DLD1 (cell line): ENCODE results near the gene SOX13.

Source experiments
- in situ Hi-C: cut with HindIII; loops from 2 replicates; pipeline ENCODE4 v1.10.0; 2017; ENCODE audit warnings: low sequenced_read_pairs

SOX13 gene

DNA sequence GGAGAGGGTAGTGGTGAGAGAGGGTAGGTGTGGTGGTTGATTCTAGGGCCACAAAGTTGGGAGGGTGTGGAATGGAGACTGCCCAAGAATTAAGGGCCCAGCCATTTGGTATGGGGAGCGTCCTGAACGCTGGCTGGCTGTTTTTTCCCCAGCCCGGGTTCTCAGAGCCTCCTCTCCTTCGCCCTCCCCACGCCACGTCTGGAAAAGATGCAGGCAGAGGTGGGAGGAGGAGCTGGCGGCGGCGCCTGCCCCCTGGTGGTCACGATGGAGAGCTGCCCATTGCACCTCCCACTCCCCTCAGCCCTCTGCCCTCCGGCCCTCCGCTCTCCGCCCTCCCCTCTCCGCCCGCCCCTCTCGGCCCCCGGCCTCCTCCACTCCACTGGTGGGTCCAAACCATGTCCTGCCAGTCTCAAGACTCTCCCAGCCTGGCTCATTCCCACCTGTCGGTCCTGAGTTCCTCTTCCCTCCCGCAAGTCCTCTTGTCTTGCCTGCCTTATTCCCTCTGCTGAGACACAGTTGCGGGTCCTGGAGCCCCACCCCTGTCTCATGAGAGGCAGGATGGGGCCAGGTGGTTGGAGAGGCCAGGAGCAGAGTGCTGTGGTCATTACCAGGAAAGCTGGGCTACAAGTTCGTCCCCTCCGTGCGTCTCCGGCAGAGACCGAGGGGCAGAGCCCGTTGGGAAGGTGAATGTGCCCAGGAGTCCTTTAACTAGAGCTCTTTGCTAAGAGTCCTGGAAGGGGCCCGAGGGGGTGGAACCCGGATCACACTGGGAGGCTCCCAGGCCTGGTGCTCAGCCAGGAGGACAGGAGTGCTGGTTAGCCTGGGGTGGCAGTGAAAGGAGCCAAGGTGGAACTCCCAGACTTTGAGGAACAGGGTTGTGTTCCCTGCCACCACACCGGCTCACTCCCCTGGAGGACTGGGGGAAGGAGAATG, 56.3 kb downstream of the SOX13 start:
- in situ Hi-C loops: no loop called here

DNA sequence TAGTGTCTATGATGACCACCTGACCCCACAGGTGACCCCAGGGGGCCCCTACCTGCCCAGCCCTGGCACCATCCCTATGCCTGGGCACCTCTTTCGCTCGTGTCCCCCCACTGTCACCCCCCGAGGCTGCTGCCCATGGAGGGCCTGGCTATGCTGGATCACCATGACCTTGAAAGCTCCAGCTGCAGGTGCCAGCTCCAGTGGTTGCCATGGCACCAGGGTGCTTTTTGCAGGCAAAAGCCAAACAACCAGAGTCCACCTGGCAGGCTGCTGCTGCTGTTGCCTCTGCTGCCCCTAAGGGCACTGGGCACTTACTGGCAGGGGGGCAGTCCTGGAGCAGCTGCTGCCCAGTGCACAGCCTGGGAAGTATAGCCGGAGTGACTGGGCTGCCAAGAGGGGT, 57.3 kb downstream of the SOX13 start:
- in situ Hi-C loops: no loop called here

DNA sequence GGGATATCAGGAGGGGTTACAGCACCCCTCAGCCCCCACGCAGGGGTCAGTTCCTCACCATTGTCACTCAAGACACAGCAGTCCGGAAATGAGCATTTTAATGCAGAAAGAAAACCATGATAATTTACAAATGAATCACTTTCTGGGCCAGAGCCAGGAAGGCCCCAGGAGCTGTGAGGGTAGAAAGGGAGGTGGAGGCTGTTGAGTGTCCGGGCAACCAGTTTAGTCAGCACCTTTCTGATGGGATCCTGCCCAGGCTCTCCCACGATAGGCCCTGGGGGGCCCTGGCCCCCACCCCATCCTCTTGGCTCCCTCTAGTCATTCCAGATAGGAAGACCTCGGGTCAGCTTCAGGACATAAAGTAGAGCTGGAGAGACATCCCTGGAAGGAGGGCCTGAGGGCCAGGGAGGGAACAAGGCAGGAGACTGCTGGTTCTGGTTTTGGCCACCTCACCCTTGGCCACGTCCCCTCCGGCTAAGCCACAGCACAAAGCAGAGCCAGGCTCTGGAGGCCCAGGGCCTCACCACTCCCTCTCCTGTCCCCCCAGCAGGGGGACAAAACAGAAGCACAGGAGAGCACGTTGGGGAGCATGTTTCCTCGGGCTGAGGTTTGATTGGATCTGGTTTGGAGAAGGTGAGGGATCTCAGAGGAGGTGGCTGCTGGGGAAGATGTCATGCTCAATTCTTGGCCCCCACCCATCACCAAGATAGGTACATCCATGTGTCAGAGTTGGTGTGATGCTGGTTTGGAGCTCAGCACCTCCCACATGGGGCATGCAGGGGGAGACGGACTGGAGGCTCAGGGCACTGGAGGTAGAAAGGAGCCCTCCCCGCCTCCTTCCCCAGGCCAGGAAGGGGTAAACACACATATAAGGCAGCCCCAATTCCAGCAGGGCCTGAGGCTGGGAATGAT, 58.3 kb downstream of the SOX13 start:
- in situ Hi-C loops: no loop called here

DNA sequence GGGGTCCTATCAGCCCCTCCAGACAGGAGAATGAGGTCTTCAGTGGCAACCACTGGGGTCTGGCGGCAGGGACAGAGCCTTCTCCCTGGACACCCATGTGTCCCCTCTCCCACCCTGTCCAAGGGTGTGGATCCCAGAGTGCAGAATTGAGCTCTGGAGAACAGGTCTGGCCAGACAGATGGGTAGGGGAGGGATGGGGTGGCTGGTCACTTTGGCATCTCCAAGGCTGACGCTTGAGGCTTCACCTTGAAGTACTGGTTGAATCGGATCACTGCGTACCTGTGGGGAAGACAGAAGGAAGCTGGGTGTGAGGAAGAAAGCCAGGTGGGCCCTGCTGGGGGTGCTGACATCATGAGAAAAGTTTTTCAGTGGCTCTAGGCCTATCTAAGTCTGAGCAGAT, 59.1 kb downstream of the SOX13 start:
- in situ Hi-C loops: no loop called here

DNA sequence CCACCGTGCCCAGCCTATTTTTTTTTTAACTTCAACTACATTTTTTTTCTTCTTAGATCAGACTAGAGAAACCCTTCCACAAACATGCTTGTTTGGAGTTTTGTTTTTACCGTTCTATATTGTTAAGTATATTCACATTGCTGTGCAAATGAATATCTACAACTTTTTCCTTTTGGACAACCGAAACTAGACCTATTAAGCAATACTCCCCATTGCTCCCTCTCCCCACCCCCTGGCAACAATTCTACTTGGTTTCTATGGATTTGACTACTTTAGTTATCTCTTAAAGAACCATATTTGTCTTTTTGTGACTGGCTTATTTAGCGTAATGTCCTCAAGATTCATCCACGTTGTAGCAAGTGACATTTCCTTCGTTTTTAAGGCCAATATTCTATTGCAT, 59.8 kb downstream of the SOX13 start:
- in situ Hi-C loops: no loop called here

DNA sequence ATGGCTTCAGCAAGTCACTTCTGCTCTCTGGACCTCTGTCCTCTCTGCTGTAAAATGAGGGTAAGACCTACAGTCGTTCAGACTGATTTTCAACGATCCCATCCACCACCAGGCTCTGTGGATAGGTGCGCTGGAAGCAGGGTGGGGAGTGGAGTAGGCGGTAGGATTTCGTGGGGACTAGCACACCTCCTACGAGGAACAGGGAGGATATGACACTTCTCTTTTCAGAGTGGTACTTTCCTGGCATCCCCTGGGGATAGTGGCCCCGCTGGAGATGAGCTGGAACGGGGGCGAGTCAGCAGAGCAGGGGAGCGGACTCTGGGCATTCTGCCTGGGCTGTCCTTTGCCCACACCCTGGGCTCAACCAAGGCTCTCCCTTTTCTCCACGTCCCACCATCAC, 61.2 kb downstream of the SOX13 start:
- in situ Hi-C loops: no loop called here

DNA sequence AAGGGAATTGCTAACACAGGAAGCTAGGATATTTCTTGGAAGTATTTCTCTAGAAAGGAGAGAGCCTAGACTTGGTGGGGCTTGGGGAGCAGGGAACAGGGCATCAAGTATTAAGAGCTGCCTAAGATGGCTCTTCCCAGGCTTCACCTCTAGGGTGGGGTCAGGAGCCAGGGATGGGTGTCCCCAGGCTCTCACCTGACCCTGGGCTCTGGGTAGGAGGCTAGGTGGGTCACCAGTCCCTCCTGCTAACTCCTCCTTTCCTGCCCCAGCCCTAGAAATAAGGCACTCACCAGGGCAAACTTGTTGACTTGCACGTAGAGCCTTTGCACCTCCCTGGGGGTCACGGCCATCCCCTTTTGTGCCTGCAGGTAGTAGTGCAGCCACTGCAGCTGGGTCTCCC, 63.9 kb downstream of the SOX13 start:
- in situ Hi-C loops: no loop called here

DNA sequence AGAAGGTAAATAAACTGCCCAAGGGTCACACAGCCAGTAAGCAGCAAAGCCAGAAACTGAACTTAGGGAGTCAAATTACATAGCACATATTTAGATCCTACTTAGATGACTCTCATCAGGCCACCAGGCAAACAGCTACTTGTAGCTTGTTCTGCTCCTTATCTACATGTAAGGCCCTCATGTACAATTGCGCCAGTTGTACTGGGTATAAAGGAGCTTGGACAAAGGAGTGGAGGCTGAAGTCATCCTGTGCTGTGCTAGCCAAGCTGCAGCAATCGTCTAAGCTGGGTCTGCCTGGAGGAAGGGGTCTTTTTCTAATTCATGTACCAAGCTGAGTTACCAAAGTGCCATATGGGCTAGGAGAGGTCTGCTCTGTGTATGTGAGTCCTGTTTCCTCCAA, 66.2 kb downstream of the SOX13 start:
- in situ Hi-C loops: no loop called here

DNA sequence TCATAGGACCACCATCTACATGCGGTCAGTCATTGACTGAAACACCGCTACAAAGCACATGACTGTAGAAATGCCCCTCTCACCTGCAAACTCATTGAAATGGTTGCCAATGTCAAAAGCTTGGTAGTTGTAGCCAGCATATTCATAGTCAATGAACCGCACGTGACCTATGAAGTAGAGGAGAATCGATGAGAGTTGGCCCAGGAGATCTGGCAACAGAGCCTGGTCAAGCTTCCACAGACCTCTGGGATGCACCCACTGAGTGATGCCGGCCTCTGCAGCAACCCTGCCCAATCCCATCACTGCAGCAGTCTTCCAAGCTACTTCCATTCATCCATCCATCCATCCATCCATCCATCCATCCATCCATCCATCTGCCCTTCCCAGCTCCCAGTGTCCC, 67.0 kb downstream of the SOX13 start:
- in situ Hi-C loops: no loop called here

DNA sequence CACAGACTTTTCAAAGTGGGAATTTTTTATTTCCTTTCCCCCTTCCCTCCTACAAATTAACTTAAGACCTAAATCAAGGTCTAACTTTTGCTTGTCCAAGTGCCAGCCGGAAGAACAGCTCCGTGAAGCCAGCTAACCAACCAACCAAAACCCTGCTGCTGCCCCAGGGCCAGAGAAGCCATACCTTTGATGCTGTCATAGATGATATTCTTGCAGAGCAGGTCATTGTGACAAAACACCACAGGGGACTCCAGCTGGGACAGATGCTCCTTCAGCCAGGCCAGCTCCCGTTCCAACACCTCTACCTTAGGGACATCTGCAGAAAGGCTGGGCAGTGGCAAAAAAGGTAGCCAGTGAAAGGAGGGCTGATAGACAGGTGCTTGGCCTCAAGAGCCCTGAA, 68.2 kb downstream of the SOX13 start:
- in situ Hi-C loops: no loop called here

DNA sequence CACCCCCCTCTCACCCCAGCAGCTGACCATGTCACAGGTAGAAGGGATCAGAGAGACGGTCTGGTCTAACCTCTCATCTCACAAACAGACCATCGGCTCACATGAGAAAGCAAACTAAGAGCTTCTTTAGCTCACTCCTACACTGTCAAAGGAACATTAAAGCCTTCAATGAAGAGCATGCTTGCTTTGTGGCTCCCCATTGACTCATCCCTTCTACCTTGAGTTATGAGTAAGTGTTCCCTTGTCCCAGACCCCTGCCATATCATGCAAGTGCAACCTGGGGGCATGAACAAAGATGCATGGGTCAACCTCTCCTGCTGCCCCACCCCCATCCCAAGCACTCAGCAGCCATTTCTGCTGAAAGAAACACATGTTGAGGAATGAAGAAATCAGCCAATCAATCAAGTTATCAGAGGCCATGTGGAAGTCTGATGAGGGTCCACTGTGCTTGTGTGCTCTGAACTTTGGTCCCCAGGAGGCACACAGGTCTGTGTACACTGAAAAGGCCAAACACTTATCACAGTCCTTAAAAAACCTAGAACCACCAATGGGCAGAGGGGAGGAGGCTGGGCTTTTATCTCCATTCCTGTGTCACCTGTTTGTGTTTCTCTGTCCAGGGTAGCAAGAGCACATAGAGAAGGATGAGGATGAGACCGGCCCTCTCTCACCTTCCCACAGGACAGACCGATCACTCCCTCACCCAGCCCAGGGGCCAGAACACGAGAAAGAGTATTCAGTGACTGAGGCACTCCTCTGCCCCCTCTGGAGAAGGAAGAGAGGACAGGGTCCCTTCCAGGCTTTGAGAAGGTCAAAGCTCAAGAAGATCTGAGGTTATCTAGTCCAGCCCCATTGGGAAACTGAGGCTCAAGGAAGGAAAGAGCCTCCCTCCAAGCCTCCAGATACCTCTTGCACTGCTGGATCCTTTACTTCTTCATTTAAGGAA, 69.4 kb downstream of the SOX13 start:
- in situ Hi-C loops: no loop called here

DNA sequence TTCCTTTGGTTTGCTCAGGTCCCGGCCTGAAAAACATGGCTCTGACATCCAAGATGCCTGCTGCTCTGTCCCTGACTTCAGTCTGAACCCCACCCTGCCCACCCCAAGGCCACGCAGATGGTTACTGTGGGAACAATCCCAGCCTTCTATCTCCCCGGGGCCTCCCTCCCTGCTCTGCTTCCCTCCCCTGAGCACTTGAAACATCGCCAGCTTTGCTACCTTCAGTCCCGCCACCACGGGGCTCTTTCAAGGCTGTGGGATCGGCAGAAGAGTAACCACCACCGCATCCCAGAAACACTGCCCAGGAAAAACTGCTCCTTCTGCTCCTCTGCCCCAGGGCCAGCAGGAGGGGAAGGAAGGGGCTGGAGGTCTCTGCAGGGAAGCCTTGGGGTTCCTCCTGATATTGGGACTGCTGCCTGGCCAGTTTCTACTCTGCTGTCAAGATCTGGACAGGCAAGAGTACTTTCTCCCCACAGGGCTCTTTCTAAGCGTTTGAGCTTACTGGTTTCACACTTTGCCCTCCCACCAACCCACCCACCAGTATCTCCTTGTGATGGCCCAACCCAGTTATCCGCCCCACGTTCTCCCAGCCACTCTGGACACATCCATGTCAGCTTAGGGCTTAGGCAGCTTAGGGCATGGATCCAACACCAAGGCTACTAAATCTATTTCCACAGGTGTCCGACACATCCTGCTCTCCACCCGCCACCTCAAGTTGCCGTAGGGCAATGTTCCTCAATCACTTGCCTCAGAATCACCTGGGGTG, 70.5 kb downstream of the SOX13 start:
- in situ Hi-C loops: no loop called here

DNA sequence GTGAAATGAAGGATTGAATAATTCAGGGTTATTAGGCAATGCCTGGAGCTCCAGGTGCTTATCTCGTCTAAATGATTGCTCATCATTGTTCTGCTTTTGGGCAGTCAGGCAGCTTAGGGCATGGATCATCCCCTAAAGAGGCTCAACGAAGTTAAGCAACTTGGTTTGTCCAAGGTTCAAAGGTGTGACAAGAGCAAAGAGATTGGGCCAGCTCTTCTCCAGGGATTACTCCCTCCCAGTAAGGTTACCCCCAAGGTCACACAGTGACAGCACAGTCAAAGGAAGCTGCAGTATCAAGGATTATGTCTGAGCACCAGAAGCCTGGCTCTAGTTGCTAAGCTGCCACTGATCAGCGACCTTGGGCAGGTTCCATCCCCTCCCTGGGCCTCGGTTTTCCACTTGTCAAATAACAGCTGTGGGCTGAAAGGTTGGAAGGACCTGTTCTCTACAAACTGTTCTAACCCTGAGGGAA, 72.2 kb downstream of the SOX13 start:
- in situ Hi-C loops: no loop called here

DNA sequence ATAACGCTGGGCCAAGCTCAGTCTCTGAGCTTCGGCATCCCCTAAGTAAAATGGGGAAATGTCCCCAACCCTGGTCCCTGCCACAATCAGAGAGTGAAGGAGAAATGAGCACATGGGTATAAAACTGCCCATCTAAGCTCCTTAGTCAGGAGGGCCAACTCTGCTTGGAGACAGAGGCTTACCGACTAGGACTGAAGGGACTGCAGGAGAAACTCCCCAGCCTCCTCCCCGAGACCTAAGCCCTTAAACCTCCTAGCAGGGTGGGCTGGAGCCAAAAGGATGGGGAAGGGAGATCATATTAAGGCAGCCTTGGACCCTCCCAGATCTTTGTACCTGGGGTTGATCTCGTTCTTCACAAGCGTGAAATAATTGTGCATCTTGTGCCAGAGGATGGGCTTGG, 73.4 kb downstream of the SOX13 start:
- in situ Hi-C loops: no loop called here

DNA sequence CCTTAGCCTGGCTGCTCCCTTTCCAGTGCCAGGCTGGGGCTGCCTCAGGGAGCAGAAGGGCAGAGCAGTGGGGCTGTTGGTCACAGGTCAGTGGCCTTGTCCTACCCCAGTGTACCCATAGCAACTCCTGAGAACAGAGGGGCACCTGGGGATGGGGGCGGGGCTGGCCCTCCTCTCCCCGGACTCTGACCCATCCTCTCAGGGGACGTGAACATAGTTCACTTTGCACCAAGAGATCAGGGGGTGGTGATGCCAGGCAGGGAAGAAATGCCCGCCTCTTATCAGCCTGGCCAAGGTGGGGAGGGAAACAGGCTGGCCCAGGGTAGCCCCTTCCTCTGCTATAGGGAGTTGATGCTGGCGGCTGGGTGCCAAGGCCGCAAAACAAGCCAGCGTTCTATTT, 74.0 kb downstream of the SOX13 start:
- in situ Hi-C loops: no loop called here

DNA sequence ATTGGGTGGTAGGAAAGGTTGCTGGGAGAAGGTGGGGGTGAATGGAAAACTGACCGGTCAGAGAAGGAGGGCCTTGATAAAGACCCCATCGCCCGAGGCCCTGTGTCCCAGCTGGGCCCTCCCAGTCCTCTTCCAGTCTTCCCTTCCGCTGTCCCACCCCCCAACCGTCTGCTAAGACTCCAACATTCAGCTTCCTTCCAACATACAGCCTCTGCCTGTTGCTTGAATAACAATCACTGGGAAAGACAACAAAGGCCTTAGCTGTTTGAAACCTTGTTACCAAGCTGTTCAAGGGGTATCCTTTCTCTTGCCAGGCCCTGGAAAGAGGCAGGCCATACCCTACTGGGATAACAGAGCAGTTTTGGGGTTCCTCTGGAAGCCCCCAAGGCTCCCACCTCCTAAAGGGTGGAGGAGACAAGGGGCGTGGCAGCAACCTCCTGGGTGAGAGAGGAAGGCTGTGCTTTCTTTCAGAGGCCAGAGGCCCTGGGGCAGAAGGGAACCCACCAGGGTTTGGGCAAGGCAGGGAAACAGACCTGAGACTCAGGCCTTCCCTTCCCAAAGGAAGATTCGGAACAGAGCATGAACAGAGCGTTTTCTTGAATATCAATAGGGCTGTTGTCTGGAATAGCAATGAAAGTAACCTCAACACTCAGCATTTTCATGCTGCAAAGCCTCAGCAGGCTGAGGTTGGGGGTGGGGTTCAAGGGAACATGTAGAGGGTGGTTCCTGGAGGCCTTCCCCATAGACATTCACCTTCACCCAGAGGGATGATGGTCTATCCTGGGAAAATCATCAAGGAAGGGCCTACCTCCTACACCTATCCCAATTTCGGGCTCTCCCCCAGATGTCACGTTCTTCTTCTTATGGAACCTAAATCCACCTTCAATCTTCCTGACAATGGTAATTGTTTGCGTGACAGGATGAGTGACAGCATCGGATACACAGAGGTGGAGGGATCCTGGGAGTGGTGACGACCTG, 74.8 kb downstream of the SOX13 start:
- in situ Hi-C loops: no loop called here

DNA sequence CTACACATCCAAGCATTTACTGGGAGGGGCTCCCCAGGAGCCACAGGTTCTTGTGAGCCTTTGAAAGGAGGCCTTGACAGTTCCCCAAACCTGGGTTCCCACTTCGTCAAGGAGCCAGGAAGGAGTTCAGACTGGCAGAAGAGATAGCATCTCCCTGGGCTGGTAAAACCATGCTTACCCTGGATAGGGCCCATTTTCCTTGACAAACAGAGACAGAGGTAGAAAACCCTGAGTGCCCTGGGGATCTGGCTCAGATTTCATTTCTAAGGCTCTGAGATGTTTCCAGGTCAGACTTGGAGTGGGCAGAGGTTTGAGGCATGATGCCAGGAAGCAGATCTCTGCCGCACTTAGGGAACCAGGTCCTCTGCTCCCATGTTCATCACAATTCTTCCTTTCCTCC, 76.2 kb downstream of the SOX13 start:
- in situ Hi-C loops: no loop called here

DNA sequence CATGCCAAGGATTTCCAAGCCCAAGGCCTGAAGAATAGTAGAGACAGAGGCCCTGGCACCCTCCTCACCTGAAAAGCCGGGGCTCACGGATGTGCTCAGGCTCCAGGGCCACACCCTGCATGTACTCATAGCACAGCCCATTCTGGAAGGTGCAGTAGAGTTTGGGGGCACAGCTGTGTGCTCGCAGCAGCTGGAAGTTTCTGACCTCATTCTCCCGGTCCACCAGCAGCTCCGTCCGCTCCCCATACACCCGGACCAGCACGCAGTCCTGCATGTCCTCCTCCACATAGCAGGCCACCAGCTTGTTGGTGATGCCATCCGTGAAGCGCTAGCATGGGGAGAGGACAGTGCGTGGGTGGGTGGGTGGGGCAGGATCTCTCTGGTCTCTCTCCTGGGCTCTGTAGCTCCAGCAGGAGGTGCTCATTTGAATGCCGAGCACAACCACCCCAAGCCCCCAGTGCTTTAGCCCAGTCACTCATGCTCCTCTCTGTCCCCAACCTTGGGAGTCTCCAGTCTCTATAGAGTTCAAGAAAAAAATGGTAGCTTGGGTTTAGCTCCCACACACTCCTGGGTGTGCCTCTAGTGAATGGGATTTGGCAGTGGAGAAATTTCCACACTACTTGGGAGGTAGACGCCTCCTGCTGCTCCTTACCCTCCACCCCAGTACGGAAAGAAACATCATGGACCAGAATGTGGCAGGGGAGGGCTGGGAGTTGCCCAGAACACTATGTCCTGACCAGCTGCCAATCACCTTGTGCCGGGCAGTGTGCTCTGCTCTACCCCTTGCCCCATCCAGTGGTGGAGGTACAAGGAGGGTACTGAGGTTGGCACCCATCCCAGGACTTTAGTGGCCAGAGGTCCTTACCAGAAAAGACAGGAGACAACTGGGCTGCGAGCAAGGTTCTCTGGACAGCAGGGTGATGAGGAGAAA, 77.0 kb downstream of the SOX13 start:
- in situ Hi-C loops: loop anchor here (25.0 kb wide), 1 partner anchor 387 kb away; no protein-coding TSS in a partner anchor
